ENCODE data around the gene REG3A.

Gene REG3A

GRCh38 chr2:79159653-79160052 lies at the start of gene REG3A:
REG3A (minus strand) TSS chr2:79159753; CDS start chr2:79159405, 348 bp downstream.
- DNase-seq = no peak

DNA sequence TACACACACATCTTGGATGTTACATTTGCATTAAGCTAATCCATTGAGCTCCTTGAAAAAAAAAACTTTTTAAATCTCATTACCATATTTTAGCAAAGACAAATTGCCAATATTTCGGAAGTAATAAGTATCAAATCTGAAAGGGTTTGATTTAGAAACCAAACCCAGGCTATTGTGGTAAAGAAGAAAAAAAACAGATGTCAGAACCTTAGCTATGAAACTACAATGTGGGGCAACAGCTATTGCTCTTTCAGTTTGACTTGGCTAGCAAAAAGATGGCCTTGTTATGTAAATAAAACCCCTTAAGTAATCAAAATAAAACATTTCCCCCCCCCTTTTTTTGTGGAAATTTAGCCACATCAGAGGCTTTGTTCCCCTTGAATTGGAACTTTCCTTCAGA lies 41.2 kb upstream of the REG3A start:
- no peak for DNase-seq

GRCh38 chr2:79191816-79192215 lies 32.3 kb upstream of the REG3A start:
- DNase-seq = no peak

- no peak for DNase-seq
These were observed 31.5 kb upstream of the REG3A start for GRCh38 chr2:79191081-79191480.

DNA sequence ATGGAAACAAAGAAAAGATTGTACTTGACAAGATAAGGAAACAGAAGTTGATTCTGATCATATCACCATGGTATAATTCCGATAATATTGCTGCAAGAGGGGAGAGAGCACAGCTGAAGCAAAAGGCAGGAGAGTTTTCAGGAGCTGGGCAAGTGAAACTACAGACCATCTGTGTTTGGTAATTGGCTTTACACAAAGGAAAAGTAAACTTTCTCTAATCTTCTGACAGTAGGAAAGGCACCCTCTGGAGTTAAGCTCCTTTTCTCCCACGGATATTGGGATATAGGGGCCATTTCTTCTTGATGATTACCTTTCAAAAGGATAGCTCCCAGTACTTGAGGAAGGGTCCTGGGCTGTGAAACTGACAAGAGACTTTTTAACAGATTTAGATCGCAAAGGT lies 29.9 kb upstream of the REG3A start:
- DNase-seq = no peak

DNA sequence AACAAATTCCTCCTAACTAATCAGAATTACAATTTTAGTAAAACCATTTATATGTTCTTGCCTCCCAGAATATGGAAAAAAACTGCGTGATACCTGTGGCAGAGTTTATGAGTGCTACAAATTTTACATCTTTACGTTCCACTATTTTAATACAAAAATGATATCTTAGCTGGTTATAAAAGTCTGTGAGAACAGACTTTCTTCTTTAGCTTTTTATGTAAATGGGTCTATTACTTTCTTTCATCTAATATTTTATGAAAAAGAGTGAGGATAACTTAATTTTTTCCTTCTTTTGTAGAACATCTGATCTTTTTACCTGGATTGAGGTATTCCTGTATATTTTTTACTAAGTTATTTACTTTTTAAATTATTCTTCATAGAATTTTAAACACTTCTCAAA lies 22.1 kb upstream of the REG3A start:
- no peak for DNase-seq

GRCh38 chr2:79180092-79180491 lies 20.5 kb upstream of the REG3A start:
- DNase-seq = no peak

GRCh38 chr2:79179036-79179435 lies 19.5 kb upstream of the REG3A start:
- DNase-seq = no peak

GRCh38 chr2:79178076-79178674 lies 18.6 kb upstream of the REG3A start:
- DNase-seq = no peak

DNA sequence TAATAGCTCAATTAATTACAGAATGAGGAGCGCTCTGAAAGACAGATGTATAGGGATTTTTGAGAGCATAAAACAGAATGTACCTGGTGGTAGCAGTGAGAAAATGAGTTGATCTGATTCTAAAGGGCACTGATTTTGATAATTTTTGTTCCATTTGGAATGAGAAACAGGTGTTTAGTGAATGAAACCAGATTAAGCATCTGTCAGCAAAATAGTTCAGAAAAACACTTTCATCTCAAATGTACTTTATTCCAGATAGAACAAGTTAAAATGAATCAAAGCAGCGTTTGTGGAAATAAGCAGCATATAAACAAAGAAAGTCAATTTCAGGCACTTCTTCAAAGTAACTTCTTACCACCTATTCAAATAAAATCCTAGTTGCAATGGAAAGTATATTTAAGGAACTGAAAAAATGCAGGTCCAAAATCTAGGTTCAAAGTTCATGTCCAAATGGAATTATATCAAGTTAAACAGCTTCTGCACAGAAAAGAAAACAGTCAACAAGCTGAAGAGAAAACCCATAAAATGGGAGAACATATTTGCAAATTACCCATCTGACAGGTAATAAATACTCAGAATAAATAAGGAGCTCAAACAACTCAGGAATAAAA lies 11.9 kb upstream of the REG3A start:
- DNase-seq = no peak

- DNase-seq = no peak
These were observed 3.2 kb upstream of the REG3A start for GRCh38 chr2:79162801-79163200.

- no peak for DNase-seq
These were observed 2.6 kb upstream of the REG3A start for GRCh38 chr2:79162132-79162531.

- no peak for DNase-seq
These were observed 523 bp downstream of the REG3A start for GRCh38 chr2:79159030-79159429.

- DNase-seq = no peak
These were observed 3.6 kb downstream of the REG3A start for GRCh38 chr2:79155826-79156476.

DNA sequence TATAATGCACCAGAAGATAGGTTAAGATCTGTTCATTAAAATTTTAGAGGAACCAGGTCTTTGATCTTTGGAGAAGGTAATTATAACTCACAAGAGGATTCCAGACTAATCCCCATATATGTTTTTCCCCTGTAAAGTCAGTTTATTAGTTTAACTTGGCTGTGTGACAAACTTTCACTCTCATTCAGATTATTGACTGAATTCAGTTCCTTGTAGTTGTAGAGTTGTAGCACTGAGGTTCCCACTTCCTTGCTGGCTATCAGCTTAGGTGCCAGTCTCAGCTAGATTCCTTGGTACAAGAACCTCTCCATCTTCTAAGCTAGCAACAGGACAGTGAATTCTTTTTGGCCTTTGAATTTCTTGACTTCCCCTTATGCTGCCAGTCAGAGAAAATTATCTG lies 20.1 kb downstream of the REG3A start:
- DNase-seq = no peak

DNA sequence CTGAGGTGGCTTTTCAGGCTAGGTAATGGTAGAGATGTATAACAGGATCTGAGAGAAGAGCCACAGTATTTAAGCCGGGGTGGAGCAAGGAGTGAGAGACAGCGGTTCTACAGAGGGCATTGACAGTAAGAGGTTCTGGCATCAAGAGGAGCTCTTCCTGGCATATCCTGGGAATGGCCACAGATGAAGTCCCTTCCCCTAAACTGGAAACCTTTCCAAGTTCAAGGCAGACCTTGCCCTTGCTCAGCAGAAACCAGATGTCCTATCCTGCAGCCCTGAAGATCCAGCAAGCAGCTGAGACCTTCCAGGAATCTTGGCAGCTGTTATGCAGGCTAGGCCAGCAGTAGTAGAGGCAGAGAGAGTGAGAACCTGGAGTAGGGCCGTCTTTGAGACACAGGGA lies 21.2 kb downstream of the REG3A start:
- DNase-seq = no peak

GRCh38 chr2:79131687-79132086 lies 27.9 kb downstream of the REG3A start:
- no peak for DNase-seq

DNA sequence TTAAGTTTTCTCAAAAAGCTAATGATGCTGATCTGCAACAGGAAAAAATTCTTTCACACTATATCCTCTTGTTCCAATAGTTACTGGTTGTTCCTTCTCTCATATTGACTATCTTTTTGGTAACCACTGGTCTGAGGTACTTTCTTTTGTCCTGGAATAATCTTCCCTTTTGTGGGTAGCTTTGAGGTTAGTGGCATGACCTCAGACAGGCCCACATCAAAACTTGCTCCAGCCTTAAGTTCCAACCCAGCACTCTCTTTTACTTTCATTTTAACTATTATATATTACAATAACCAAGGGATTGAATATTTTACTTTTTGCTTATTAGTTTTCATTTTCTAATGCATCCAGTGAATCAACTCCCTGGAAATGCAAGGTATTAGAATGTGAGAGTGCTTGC lies 29.7 kb downstream of the REG3A start:
- DNase-seq = no peak

DNA sequence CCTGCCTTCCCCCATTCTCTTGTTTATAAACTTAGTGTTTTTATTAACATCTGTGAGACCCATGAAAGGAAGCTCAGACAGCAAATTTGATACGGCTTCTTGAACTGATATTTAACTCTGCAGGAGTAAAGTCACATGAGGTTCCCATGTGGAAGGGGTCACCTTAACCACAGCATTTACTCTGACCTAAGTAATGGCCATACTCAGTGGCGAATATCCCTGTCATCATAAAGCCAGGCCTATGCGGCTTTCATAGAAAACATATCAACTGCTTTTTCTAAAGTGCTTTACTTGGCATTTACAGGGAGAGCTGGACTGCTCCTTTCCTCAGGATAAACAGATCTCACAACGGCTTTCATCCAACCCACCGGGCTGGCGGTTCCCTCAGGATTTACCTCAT lies 30.3 kb downstream of the REG3A start:
- DNase-seq = no peak

DNA sequence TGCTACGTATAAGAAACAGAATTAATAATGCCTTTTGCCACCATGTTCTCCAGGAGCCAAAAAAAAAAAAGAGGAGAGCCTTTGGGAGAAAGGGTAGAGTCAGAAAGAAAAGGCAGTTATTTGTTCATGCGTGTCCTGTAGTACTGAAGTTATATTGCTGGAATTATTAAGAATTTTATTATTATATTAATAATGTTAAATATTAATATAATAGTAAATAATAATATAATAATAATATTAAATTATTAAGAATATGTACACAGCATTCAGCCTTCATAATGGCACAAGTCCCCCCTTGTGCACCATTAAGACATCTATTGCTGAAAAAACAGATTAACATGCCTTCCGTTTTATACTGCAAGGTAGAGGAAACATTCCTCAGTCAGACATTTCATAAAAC lies 31.1 kb downstream of the REG3A start:
- DNase-seq = no peak

DNA sequence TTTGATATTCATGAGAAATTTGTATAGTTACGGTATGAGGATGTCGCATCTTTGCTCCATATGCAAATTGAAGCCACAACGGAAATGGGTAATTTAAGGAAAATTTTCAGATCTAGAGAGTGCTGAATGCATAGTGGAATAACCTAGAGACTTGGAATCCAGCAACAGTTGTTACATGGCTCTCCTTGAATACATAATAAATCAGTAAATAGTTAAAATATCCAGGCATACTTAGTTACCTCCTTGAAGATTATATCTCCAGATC lies 33.9 kb downstream of the REG3A start:
- DNase-seq = no peak

DNA sequence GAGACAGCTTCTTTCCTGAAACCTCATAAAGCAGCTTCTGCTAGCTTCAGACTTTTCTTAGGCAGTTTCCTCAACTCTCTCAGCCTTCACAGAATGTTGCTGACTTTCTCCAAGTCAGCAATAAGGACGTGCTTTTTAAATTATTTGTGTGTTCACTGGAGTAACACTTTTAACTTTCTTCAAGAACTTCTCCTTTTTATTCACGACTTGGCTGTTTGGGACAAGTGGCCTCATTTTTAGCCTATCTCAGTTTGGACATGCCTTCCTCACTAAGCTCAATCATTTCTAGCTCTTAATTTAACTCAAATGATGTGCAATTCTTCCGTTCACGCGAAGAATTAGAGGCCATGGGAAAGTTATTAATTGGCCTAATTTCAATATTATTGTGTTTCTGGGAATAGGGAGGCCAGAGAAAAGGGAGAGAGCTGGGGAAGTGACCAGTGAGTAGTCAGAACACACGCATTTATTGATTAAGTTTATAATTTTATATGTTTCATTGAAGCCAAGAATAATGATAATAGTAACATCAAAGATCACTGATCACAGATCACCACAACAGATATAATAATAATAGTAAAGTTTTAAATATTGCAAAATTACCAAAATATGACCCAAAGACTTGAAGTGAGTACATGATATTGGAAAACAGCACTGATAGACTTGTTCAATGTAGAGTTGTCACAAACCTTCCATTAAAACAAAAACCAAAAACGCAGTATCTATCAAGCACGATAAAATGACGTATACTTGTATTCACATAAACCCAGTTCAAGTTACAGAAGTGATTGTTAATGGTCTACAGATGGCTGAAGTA lies 34.4 kb downstream of the REG3A start:
- DNase-seq = no peak

DNA sequence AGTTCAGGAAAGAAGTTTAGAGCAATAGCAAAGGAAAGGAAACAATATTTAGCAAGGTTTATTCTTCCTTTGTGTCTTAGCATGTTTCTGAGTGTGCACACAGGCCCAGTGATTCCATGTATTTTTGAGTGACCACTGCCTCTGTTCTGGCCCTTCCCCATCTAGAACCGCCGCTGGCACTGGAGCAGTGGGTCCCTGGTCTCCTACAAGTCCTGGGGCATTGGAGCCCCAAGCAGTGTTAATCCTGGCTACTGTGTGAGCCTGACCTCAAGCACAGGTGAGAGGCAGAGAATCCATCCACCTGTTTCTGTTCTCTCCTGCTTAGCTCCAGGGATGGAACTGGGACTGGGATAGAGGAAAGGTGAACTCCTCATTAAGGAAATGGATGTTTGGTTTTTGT lies 36.9 kb downstream of the REG3A start:
- DNase-seq = no peak

DNA sequence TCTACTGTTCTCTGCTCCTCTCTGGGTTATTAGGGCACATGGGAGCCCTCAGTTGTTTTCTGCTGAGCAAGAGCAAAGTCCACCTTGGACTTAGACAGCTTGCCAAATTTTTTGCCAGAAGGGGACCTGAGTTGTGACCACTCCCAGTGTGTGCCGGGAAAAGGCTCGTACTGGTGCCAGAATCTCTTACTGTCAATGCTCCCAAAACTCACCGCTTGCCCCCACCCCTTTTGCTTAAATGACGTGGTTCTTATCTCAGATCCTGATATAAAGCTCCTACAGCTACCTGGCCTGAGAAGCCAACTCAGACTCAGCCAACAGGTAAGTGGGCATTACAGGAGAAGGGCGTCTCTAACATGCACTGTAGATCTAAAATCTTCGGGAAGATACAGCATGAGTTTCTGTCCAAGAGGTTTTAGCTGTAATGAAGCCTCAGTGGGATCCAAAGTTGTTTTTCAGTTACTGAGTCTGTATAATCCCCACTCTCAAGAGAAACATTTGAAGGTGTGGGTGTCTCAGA lies 39.3 kb downstream of the REG3A start, which contains the start of gene REG1A:
REG1A (plus strand) TSS at position 295 of the 520 bp plus-strand sequence. CDS start 374 bp downstream, outside the sequence.
- DNase-seq = no peak

All from CD4-positive, alpha-beta T cell treated with Interleukin-1 beta for 1 hour (primary cell).